HG03565 (cell line): ENCODE results near the gene CREB3L2.
A peak's percentile ranks its signal among the peaks of the same experiment; 100 is the strongest.
"Not testable (repeated sequence)": the region's sequence is repeated elsewhere in the genome, so short reads cannot be mapped to it uniquely, and the experiment has no call there.

ENCODE experiments used
- ATAC-seq: cut with Tn5 transposase; IDR thresholded peaks from one replicate; pipeline ENCODE4 v1.9.1; 2021; ENCODE audit warnings: mild to moderate bottlenecking, moderate library complexity; ENCODE audit not compliant: unreplicated experiment

The CREB3L2 gene, protein sequence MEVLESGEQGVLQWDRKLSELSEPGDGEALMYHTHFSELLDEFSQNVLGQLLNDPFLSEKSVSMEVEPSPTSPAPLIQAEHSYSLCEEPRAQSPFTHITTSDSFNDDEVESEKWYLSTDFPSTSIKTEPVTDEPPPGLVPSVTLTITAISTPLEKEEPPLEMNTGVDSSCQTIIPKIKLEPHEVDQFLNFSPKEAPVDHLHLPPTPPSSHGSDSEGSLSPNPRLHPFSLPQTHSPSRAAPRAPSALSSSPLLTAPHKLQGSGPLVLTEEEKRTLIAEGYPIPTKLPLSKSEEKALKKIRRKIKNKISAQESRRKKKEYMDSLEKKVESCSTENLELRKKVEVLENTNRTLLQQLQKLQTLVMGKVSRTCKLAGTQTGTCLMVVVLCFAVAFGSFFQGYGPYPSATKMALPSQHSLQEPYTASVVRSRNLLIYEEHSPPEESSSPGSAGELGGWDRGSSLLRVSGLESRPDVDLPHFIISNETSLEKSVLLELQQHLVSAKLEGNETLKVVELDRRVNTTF

GRCh38 chr7:138001529-138002095, at the start of gene CREB3L2:
CREB3L2 (minus strand) TSS chr7:138002086; CDS start chr7:138001705, 381 bp downstream.
- peak; percentile 11 for ATAC-seq

DNA sequence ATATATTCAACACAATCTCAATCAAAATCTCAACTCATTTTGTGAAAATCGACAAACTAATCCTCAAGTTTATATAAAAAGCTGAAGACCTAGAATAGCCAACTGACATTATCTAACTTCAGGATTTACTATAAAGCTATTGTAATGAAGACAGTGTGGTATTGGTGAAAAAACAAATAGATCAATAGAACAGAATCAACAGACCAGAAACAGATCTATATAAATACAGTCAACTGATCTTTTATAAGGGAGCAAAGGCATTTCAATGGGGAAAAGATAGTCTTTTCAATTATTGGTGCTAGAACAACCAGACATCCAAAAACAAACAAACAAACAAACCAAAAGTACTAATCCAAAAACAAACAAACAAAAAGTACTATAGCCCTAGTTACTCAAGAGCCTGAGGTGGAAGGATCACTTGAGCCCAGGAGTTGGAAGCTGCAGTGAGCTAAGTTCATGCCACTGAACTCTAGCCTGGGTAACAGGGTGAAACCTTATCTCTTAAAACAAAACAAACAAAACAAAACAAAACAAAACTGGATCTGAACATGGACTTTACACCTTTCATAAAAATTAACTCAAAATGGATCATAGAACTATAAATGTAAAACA, 47.7 kb upstream of the CREB3L2 start:
- ATAC-seq: no peak

- no peak for ATAC-seq
Measured at GRCh38 chr7:138047907-138048306, 46.0 kb upstream of the CREB3L2 start.

DNA sequence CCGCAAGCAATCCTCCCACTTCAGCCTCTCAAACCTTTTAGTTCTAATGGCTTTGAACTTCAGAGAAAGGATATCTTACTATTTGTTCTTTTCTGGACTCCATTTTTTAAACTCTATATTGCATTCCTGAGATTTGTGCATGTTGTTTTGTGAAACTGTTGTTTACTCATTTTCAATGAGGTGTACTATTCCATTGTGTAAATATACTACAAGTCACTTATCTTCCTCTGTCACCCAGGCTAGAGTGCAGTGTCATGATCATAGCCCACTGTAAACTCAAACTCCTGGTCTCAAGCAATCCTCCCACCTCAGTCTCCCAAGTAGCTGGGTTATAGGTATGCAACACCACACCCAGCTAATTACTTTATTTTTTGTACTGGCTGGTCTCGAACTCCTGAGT, 43.0 kb upstream of the CREB3L2 start:
- ATAC-seq: no peak

GRCh38 chr7:138040063-138040462, 38.2 kb upstream of the CREB3L2 start:
- ATAC-seq: not testable (repeated sequence)

GRCh38 chr7:138036135-138036534, 34.2 kb upstream of the CREB3L2 start:
- ATAC-seq: no peak

DNA sequence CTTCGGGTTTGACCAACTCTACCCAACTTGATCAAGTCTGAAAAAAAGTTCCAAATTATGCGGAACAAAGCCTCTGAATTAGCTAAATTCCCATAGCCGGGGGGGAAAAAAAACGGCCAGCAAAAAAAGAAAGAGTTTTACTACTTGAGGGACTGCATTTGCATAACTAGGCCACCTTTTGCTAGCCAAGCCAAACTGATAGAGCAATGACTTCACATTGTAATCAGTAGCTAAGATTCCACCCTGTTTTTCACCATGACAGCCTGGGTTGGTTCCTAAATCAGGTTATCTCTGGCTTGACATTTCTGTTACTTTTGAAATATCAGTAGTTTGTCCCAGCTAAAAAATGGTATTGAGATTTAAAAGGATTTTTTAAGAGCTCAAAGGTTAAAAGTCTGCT, 31.4 kb upstream of the CREB3L2 start:
- ATAC-seq: no peak

GRCh38 chr7:138032770-138033169, 30.9 kb upstream of the CREB3L2 start:
- ATAC-seq: no peak

DNA sequence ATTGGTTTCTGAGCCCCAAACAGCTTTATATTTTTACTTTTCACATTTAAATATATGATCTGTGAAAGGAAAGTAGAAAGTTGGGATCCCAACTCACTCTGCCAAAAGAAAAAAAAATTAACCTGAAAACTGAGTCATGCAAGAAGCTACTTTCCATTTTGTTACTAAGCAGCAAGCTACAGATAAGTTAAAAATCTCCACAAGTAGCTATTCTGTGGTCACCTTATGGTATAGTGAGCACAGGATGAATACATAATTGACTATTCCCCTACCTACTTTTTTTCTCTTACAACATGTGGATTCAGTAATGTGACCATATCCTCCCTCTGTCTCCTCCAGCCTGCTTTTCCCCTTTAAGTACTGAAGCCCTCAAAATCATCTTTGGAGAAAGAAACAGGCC, 30.3 kb upstream of the CREB3L2 start:
- peak; percentile 70 for ATAC-seq

GRCh38 chr7:138030679-138031351, 28.9 kb upstream of the CREB3L2 start:
- ATAC-seq: no peak

GRCh38 chr7:138029941-138030340, 28.1 kb upstream of the CREB3L2 start:
- no peak for ATAC-seq

GRCh38 chr7:138029126-138029525, 27.2 kb upstream of the CREB3L2 start:
- ATAC-seq: no peak

DNA sequence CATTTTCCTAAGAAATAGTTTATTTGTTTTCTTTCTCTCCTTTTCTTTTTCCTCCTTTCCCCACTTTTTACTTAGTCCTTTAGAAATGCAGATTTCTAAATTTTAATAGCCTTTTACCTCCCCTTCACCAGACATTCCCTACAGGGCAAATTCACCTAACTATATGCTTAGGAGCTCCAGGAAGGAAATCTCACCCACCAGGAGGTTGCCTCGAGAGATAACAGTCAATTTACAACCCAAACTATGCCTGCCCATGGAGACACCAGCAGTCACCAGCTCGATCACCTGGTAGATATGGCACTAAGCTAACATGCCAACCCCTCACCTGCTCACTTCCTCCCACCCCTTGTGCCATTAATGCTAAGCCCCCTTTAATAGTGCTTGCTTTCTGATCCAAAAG, 25.2 kb upstream of the CREB3L2 start:
- no peak for ATAC-seq

DNA sequence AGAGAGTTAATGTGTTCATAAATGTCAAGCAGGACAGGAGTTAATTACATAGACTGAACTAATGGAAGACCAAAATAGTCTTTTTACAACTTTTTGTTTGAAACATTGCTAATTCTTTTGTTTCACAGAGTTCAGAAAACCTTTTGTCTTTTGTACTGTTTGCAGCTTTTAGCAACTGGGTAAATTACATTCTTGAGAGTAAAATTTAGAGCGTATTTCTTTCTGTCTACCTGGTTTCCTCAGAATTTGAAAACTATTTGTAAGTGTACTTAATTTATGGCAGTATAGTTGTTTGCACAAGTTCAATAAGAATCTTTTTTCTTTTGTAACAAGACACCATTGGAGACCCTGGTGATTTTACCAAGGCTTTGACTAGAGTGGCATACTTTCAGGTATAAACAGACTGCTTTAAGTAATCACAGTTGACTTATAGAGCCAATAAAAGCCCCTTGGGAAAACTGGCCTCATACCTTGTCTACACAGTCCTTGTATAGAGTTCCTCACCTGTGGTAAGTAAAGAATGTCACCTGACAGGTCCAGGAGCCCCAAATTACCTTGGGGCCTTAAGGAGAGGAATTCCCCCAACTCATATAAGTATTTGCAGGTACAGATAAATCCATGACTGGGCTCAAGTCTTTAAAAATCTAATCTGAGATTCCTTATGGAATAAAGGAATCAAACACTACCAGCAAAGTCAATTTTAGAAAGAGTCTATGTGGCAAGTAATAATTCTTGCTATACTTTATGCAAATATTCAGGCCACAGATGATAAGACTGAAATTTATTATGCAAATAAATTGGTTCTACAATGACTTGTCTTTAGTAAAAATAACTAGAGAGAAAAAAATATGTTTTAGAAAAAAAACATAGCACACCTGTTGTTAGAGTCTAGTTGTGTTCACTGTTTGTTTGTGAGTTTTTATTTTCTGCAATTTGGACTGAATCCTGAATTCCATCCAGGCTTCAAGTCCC, 23.6 kb upstream of the CREB3L2 start:
- no peak for ATAC-seq

- ATAC-seq: no peak
Measured at GRCh38 chr7:138024765-138025164, 22.9 kb upstream of the CREB3L2 start.

DNA sequence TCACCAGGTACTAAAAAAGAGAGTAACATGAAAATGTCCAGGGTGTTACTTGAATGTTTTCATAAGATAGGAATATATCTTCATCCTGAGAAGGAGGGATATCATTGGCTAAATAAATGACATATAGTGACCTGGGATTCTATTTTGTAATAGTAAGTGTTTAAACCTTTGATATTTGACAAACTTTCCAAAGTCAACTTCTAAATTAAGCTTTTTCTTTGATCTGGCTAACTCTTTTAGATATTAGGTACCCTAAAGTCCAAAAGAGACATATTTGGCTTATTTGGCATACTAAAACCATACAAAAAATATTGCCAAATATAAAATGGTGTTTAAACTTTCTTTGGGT, 22.4 kb upstream of the CREB3L2 start:
- ATAC-seq: no peak

- peak; percentile 81 for ATAC-seq
Measured at GRCh38 chr7:138023618-138024342, 21.9 kb upstream of the CREB3L2 start.

GRCh38 chr7:138021889-138022288, 20.0 kb upstream of the CREB3L2 start:
- no peak for ATAC-seq

- ATAC-seq: no peak
Measured at GRCh38 chr7:138017992-138018391, 16.1 kb upstream of the CREB3L2 start.

- no peak for ATAC-seq
Measured at GRCh38 chr7:138015096-138015495, 13.2 kb upstream of the CREB3L2 start.
